Stimulated activated naive CD4-positive, alpha-beta T cell (primary cell): Measurements from ENCODE around the gene IQSEC3.
"Not testable (repeated sequence)": the region's sequence is repeated elsewhere in the genome, so short reads cannot be mapped to it uniquely, and the experiment has no call there.

Source experiments
- DNase-seq, 6 experiments: peaks; one replicate each; lab custom pipeline; 2025; lab: John Stamatoyannopoulos, UW

Gene IQSEC3

GRCh38 chr12:66428-66781 lies at the start of gene IQSEC3:
Gene IQSEC3 (plus strand): TSS chr12:66767. CDS start chr12:66883, 116 bp downstream.
- not testable (repeated sequence) for DNase-seq

GRCh38 chr12:17370-18340 lies 48.9 kb upstream of the IQSEC3 start:
- DNase-seq = not testable (repeated sequence)

- not testable (repeated sequence) for DNase-seq
Measured at GRCh38 chr12:18821-19567, 47.6 kb upstream of the IQSEC3 start.

GRCh38 chr12:19906-20305 lies 46.7 kb upstream of the IQSEC3 start:
- DNase-seq = not testable (repeated sequence)

- no peak for DNase-seq
Measured at GRCh38 chr12:20757-21156, 45.8 kb upstream of the IQSEC3 start.

- no peak for DNase-seq
Measured at GRCh38 chr12:21301-22189, 45.0 kb upstream of the IQSEC3 start.

GRCh38 chr12:22190-22529 lies 44.4 kb upstream of the IQSEC3 start:
- no peak for DNase-seq

GRCh38 chr12:22530-23201 lies 43.9 kb upstream of the IQSEC3 start:
- DNase-seq = no peak

- not testable (repeated sequence) for DNase-seq
Measured at GRCh38 chr12:27904-28303, 38.7 kb upstream of the IQSEC3 start.

GRCh38 chr12:38775-39174 lies 27.8 kb upstream of the IQSEC3 start:
- not testable (repeated sequence) for DNase-seq

GRCh38 chr12:39555-40265 lies 26.9 kb upstream of the IQSEC3 start:
- not testable (repeated sequence) for DNase-seq

GRCh38 chr12:44352-44751 lies 22.2 kb upstream of the IQSEC3 start:
- DNase-seq = not testable (repeated sequence)

GRCh38 chr12:45235-45990 lies 21.2 kb upstream of the IQSEC3 start:
- DNase-seq = not testable (repeated sequence)

- DNase-seq = not testable (repeated sequence)
Measured at GRCh38 chr12:45991-46358, 20.6 kb upstream of the IQSEC3 start.

- not testable (repeated sequence) for DNase-seq
Measured at GRCh38 chr12:46542-46941, 20.0 kb upstream of the IQSEC3 start.

GRCh38 chr12:47699-48226 lies 18.8 kb upstream of the IQSEC3 start:
- DNase-seq = not testable (repeated sequence)

- not testable (repeated sequence) for DNase-seq
Measured at GRCh38 chr12:49149-49548, 17.4 kb upstream of the IQSEC3 start.

GRCh38 chr12:51087-51486 lies 15.5 kb upstream of the IQSEC3 start:
- not testable (repeated sequence) for DNase-seq

GRCh38 chr12:51962-52361 lies 14.6 kb upstream of the IQSEC3 start:
- not testable (repeated sequence) for DNase-seq
